NCI-H1436 treated with DMSO at 0.1 percent for 48 hours (cell line): ENCODE results near the gene ZMIZ1.

Experiments
- DNase-seq: peaks from one replicate; lab custom pipeline; 2025; lab: John Stamatoyannopoulos, UW

The ZMIZ1 gene

DNA sequence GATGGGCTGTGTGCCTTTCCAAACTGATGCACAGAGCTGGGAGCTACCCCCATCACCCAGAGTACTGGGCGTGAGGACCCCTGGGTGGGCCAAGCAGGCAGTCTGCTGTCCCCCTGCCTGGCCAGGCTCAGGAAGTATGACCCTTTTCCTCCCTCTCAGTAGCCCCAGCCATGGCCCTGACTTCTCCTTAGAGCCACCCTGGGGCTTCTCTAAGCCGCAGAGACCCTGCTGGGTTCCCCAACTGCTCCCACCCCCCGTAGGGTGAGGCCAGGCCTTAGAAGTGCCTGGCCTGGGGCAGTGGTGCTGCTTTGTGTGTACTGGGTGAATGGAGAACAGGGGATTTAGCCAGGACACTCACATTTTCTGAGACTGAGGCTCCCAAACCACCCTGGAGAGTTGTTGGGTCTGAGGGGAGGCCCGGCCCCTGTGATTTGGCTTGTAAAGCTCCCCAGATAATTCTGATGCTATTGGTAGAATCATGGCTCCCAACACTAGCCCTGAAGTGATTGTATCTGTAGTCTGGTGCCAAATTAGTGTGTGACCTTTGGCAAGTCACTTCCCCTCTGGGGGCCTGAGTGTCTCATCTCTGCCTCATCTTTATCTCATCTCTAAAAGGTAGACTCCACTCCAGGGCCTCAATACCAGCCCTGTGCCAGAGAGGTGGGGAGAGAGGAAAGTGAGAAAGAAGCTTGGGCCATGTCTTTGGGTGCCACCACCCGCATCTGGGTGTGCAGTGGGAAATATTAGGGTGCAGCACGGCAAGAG is 178.8 kb downstream of the ZMIZ1 start:
- no peak for DNase-seq

DNA sequence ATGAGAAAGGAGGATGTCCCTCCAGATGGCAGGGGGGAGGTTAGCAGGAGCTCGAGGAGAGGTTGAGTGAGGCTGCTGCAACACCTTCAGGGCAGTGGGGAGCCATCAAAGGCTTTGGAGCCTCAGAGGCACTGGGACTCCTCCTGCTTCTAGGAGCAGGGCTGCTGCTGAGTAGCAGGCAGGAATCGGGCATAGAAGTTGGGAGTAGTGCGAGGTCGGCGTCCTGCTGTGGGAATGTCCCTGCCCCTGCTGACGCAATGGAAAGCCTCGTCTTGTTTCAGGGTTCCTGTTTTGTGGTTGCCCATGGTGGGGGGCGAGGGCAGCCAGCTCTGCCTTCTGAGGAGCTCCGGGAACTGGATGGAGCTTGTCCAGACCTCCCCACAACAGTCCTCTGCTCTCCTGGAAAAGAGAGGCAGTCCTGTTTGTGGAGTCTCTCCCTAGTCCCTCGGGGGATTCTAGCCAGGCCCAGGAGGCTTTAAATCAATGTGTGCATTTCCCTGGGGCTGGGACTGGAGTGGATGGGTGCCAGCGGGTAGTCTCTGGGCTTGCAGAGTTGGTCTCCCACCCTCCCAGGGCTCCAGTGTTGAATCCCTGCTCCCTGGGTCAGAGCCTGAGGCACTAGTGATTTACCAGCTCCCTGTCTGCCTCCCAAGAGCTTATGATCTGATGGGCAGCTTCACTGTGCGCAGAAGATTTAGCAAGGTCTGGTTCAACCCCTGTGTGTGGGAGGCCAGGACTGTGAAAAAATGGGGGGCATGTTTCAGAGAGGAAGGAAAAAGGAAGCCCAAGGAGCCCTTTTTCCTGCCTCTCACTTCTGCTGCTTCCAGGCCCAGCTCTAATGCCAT is 179.8 kb downstream of the ZMIZ1 start:
- DNase-seq = no peak

DNA sequence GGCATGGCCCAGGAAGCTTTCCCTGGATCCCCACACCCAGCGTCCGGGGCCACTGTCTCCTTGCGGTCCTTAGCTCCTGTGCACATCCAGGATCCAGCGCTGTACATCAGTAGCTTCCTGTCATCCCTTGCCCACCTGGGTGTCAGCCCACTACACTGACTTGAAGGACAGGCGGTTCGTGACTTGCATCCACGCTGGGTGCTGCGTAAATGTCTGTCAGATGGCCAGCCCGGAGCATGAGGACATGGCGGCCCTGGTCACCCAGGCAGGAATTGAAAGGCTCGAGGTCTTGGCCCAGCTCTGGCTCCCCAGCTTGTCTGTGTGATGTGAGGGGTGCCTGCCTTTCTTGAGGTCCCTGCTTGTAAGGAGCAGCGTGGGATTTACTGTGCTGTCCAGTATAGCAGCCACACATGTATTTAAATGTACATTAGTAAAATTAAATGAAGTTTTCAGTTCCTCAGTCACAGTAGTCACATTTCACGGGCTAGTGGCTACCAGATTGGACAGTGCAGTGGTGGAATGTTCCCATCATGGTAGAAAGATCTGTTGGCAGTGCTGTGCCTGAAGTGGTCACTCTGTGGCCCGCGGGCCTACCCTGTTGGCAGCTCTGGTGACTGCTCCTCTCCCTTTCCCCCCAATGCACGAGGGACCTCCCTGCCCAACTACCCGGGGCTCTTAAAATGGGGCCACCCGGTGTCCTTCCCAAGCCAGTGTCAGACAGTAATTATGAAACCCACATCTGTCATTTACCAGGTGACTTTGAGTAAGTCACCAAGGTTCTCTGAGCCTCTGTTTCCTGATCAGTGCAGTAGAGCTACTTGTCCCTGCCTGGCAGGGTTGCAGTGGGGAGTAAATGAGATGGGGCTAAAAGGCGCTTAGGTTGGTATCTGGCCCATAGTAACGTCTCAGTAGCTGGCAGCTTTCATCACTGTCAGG is 180.7 kb downstream of the ZMIZ1 start:
- DNase-seq = no peak

DNA sequence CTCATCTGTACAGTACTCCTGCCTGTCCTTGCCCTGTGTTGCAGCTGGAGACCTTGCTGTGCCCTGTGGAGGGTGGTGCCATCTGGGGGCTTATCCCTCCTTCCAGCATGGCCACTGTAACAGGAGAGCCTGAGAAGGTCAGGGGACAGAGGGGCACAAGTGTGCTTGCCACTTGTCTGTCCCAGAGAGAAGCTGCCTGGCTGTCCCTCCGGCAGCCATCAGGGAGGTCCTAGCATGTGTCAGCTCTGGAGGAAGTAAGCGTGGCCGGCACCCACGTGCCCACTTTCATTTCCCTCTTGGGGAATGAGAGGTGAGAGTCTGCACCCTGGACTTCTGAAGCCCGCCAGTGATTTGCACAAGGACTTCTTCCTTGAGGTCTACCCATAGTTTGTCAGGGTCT is 181.5 kb downstream of the ZMIZ1 start:
- no peak for DNase-seq

DNA sequence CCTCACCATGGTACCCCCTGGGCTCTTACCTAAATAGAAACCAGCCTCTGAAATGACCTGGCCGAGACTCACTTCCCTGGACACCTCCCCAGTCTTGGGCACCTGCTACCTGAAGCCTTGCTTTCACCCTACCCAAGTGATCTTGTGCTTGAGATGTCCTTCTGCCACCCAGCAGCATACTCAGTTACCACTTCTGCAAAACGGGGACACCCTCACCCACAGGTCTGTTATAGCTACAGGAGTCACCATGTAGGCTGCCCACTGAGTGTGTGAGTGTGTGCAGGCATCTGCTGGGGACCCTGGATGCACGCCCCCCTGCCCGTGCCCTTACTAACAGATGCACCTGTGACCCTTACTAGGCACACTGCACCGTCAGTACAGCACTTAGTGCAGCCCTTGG is 183.7 kb downstream of the ZMIZ1 start:
- DNase-seq = no peak

DNA sequence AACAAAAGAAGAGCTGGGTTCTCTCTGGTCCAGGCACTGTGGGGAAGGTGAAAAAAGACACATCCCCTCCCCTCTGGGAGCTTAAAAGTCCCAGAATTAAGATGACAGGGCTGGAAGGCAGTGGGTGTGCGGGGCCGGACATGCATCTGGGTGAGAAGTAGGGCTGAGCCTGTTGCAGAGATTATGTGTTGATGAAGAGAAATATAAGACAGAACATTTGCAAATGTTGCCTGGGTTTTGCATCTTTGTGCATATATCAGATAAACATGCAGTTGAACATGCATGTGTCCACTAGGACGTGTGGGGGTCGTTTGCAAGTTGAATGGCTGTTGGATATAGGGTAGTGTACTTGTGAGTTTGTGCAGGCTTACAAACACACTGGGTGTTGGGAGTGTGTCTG is 184.2 kb downstream of the ZMIZ1 start:
- no peak for DNase-seq

DNA sequence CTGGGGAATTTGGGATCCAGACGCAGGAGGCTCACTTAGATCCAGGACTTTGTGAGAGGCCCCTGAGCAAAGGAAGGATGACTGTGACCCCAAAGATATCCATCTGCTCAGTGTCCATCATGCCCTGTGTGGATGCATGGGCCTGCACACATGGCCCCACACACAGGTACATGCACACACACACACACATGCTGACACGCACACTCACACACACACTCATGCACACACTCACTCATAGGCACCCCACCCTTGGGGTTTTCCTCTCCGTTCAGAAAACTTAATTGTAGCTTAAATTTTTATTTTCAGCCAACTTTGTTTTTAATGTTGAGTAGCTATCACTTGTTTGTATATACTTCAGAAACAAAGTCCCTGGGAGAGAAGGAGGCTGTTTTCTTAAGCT is 184.9 kb downstream of the ZMIZ1 start:
- DNase-seq = no peak

DNA sequence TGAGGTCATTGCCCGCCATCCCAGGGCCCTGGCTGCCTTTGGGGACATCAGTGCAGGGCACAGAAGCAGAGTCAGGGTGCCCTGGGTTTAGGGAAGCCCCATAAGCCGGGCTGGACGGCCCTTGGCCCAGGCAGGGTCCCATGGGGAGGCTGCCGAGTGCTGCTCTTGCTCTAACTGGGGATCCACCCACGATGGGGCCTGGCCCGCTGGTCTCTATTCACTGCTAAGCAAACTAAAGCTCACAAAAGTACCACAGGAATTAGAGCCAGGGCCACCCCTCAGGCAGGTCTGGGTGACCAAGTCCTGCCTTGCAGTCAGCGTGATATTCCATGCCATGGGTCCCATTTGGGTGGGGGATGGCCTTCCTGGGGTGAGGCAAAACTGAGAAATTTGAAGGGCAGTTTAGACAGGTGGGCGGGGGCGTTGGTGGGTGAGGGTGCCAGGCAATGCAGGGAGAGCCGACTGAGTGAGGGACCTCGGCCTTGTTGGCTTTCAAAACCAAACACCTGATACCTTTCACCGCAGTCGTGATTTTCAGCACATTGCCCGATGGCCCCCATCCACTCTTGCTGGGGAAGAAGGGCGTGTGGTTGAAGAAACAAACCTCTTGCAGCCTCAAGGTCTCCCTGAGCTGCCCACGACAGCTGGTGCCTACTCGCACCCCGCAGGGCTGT is 185.7 kb downstream of the ZMIZ1 start:
- no peak for DNase-seq

DNA sequence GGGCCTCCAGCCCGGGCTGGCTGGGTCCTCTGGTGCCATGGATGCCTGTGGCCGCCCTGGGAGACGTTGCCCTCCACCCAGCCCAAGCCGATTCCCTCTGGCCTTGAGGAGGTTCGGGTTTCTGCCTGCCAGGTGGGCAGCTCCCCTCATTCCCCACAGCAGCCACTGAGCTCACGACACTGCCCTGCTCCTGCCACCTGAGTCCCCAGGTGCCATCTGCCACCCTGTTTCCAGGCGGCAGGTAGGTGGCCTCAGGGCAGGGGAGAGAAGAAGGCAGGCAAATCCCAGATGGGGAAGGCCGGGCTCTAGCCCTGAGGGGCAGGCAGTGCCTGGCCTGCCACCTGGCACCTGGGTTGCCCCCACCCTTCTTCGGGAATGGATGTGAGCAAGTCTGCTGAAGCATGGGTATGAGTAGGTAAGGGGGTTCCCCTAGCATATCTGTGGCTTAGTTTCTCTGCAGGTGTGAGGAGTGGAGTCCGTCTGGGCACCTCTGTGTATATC is 186.3 kb downstream of the ZMIZ1 start:
- no peak for DNase-seq

DNA sequence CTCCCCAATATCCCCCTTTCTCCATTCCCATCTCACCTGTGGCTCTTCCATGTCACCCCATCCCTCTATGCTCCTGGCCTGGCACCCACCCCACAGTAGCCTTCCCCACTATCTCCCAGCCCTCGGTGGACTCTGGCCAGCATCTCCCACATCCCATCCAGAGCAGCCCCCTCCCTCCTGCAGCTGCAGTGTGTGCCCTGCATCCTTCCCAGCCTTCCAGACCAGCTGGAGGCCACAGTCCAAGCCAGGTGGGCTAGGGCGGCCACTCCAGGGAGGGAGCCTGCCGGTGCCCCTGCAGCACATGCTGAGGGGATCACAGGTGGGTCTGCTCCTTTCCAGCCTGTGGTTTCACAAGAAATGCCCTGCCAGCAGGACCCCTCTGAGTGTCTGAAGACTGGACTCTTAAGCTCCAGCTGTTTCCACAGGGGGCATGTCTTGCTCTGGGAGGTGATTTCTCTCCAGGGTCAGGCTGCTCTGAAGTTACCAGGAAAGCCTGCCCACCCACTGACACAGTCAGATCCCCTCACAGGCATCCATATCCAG is 187.6 kb downstream of the ZMIZ1 start:
- DNase-seq = no peak

DNA sequence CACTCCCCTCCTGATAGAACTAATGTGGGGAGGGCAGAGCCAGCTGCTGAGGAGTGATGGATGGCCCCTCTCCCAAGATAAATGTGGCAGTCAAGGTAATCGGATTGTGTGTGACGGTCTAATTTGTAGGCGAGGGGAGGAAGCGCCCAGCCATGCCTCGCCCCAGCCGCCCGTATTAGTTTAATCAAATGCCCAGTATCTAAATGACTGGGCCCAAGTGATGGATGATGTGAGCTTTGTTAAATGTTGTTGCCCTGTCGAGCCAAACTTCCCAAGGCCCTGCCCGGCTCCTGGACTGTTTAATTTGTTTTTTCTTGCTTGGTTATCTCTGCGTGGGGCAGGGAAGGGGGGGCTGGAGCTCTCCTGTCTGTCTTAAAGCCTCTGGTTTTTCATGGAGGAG is 190.1 kb downstream of the ZMIZ1 start:
- no peak for DNase-seq

DNA sequence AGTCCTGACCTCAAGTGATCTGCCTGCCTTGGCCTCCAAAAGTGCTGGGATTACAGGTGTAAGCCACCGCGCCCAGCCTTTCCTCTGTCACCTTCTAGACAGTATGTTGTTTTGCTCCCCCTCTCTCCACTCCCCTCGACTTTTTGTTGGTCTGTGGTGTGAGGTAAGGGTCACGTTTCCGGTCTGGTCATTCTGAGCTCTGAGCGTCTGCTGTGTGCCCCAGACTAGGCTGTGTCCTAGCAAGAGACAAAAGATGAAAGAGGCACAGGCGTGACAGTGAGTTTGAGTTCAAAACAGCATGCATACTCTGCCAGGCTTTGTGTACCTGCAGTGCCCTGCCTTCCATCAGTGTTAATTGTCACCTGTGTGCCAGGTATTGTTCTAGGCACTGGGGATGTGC is 191.1 kb downstream of the ZMIZ1 start:
- DNase-seq = no peak

DNA sequence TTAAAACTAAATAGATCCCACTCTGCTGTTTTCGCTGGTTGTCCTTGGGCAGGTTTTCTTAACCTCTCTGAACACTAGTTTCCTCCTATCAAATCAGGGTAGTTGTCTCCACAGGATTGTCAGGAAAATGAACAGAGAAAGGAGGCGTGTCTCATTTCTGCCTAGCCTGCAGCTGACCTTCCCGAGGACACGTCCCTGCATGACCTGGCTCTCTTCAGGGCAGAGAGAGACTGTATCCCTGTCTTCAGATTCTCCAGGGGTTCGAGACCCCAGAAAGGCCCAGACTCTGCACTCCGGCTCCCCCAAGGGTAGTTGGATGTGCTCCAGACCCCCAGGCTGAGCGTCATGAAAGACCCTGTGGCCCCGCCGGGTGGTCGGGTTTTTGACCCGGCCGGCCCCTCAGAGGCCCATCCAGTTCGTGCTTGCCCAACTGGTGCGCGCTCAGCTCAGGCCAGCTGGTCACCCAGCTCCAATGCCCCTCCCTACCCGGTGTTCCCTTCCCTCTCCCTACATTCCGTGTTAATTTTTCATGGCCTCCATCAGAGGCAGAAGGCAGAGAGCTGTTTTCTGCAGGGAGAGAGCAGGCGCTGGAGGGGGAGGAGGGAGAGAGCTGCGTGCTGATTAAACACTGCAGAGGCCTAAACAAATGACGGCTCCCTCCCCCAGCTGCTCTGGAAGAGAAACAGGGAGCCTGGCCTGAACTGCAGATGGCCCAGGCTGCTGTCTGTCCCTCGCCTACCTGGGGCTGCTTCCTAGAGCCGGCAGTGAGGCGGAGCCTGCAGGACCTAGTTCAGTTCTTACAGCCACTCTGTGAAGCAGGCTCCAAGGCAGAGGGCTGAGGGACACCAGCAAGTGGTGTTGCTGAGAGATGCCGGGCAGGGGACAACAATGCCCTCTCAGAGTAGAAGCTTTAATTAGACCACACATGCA is 192.3 kb downstream of the ZMIZ1 start:
- DNase-seq = no peak

DNA sequence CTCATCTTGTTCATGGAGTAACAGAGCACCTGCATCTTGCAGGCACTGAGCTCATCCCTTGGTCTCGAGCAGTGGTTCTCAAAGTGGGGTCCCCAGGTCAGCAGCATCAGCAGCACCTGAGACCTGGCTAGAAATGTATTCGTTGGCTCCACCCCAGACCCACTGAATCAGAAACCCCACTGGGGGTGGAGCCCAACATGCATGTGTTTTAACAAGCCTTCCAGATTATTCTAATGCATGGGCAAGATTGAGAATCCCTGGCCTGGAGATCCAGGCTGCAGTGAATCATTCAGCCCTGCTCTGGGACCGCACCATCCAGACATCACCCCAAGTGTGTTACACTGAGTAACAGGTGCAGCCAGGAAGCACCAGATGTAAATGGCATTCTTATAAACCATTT is 193.4 kb downstream of the ZMIZ1 start:
- DNase-seq = no peak

DNA sequence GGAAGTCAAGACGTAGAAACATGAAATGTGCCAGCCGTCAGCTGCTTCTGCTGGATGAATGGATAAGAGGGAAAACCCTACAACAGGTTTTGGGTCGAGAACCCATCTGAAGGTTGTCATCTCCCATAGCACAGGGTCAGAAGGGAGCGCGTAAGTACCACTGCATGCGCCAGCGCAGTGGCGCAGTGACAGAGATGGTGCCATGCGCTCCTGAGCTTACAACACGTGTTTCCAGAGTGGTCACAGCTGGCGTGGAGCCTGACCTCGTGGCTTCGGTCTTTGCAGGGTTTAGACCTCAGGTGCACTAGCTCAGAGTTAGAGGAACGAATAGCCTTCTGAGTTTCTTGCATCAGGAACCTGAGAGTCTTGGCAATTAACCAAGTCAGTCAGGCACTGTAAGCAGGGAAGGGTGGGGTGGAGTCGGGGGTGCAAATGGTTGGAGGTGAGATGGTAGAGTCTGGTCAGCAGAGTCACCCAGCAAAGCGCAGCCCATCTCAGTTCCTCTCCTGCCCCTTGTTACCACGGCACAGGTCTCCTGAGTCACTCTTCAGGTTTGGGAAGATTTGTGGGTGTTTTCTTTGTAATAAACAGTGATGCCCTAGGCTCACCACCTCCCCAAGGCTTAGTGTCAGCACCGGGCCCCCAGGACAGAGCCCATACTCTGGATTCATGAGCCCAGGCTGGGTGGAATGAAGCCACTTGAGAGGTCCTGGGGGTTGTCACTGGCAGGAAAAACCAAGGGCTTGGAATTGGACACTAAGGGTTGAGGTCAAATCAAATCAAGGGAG is 194.4 kb downstream of the ZMIZ1 start:
- DNase-seq = no peak

DNA sequence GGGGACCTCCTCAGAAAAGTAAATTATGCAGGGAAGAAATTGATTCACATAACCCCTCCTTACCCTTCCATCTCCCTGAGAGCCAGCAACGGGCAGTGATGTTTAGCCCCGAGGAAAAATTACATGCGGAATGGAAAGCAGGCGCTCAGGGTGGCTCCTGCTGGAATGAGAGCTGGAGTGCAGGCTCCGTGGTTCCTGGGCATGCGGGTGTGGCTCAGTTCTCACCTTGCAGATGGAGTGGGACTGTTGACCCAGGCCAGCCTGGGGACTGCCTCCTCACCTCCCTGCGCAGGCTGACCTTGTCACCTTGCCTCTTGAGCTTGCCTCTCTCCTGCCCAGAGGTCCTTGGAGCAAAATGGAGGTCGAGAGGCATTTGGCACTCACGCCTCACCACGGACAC is 195.2 kb downstream of the ZMIZ1 start:
- no peak for DNase-seq

DNA sequence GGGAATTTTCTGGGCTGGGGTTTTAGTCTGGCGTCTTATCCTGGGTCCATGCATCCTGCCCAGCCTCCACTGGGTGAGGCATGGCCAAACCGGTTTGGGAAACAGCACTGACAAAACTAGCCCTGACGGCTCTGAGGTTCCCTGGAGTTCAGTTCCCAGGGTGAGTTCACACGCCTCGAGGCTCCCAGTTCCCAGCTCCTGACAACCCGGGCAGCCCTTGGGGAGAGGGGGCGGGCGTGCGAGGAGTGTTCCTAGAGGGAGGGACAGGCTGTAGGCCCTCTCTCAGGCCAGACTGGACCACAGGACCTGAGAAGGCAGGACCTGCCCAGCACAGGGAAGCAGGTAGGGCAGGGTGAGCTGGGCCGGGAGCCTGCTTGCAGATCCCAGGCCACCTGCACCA is 196.2 kb downstream of the ZMIZ1 start:
- no peak for DNase-seq

DNA sequence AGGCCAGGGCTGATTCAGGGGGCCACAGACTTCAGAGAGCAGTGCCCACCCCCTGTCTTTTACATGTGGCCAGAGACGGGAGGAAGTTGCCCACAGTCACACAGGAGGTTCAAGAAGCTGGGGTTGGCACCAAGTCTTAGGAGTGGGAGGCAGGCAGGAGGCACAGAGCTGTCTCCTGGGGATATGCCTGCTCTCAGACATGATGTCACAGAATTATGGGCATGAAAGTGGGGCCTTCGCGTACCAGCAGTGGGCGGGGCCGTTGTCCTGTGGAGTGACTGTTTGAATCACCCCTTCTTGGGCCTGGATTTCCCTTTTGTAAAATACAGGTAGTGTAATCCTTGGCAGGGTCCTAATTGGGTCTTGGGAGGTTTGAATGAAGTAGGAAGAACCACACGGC is 197.3 kb downstream of the ZMIZ1 start:
- no peak for DNase-seq

DNA sequence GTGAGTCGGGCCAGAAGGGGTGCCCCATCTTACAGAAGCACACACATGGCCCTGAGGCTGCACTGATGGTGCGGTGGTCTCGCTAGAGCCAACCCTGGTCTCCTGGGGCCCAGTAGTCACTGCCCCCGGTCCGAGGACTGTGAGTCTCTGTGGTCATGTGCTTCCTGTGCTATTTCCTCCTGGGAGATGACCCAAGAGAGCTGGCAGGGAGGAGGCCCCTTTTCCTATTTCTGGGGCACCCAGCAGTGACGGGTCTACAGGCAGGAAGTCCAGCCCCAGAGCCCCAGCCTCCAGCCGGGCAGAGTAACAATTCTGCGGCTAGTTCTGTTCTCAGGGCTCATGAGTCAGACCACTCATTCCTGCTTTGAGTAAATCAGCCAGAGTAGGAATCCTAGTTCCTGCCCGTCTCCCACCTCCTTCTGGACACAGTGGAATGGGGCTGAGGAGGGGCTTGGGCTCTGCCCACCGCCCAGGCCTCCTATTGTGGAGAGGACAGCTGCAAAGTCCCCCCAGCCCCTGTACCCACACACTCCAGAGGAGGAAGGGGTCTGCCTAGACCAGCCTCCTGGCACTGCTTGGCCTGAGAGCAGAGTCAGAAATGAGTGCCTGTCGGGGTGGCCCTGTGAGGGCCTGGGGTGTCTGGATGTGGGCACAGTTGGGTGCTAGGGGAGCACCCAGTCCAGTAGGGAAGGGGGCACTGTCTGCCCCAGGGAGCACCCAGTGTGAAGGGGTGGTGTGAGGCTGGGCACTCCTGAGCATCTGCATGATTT is 198.0 kb downstream of the ZMIZ1 start:
- no peak for DNase-seq
